Endodermal cell (in vitro differentiated cells): ENCODE data around the gene KRT10. TPM values are rescaled to one million over a fixed set of nuclear protein-coding genes. Genes with fewer than 3 reads are reported as not detected.

ENCODE experiments used
- DNase-seq: peaks from one replicate; pipeline ENCODE4 v3.0.0-alpha.2; 2017
- H3K27ac ChIP-seq: 2 replicates; pipeline ENCODE4 v1.5.1; 2013; ENCODE audit warnings: mild to moderate bottlenecking, low read depth, low read length, moderate library complexity
- H3K27me3 ChIP-seq: 2 replicates; pipeline ENCODE4 v1.6.1; 2013; ENCODE audit warnings: mild to moderate bottlenecking, low read length, moderate library complexity; ENCODE audit not compliant: insufficient read depth, control insufficient read depth, poor library complexity, severe bottlenecking
- H3K36me3 ChIP-seq: 2 replicates; pipeline ENCODE4 v1.7.0; 2013; ENCODE audit warnings: mild to moderate bottlenecking, low read length, moderate library complexity; ENCODE audit not compliant: control insufficient read depth, insufficient read depth
- H3K4me1 ChIP-seq: one replicate; pipeline ENCODE4 v1.7.0; 2013; ENCODE audit warnings: low read length; ENCODE audit not compliant: control insufficient read depth, insufficient read depth
- H3K4me3 ChIP-seq: 2 replicates; pipeline ENCODE4 v1.5.1; 2013; ENCODE audit warnings: mild to moderate bottlenecking, low read length, moderate library complexity
- H3K9ac ChIP-seq: 2 replicates; pipeline ENCODE4 v1.6.1; 2013; ENCODE audit warnings: mild to moderate bottlenecking, low read length, moderate library complexity; ENCODE audit not compliant: poor library complexity, severe bottlenecking; ENCODE audit errors: extremely low read depth
- H3K9me3 ChIP-seq: 2 replicates; pipeline ENCODE4 v1.6.1; 2013; ENCODE audit warnings: mild to moderate bottlenecking, low read length, moderate library complexity; ENCODE audit not compliant: control insufficient read depth
- H3K27ac Mint-ChIP-seq: 2 replicates; pipeline ENCODE4 v1.8.0; 2020; ENCODE audit warnings: mixed read lengths
- H3K27me3 Mint-ChIP-seq: 2 replicates; pipeline ENCODE4 v1.8.0; 2021; ENCODE audit warnings: mild to moderate bottlenecking, mixed read lengths; ENCODE audit not compliant: insufficient read depth
- H3K36me3 Mint-ChIP-seq: 2 replicates; pipeline ENCODE4 v1.8.0; 2020; ENCODE audit warnings: low read depth, mixed read lengths
- H3K4me1 Mint-ChIP-seq: 2 replicates; pipeline ENCODE4 v1.8.0; 2020; ENCODE audit warnings: mixed read lengths
- H3K4me3 Mint-ChIP-seq: 2 replicates; pipeline ENCODE4 v1.8.0; 2020; ENCODE audit warnings: mild to moderate bottlenecking, moderate library complexity, mixed read lengths
- H3K9me3 Mint-ChIP-seq: 2 replicates; pipeline ENCODE4 v1.8.0; 2020; ENCODE audit warnings: mild to moderate bottlenecking, mixed read lengths
- WGBS, 2 experiments: methylation state at CpG; one replicate each; pipeline versions ENCODE4 v1.1.5 to v1.1.7; 2013; ENCODE audit warnings: missing lambda C conversion rate in 2 of 2, mixed read lengths in 1 of 2; ENCODE audit not compliant: insufficient coverage in 1 of 2, insufficient read length in 1 of 2; 5-methylcytosine and 5-hydroxymethylcytosine counted together
- total RNA-seq, 2 donors: library from RNA; stranded (reverse); fragmentation: NEBNext Ultra II Directional in 1 of 2; extraction: Animal tissue kit (Norgen Biotek cat#: 25700) in 1 of 2; gene quantifications; 2 replicates in 1 of 2; 3 replicates in 1 of 2; pipeline ENCODE4 v1.2.1, GENCODE V29; 2021
- TF ChIP-seq, protein P1 (sequence below): fragments of 200-600 bp; sonication (generic); conservative IDR thresholded peaks from 2 replicates; pipeline ENCODE4 v1.5.0; 2021; ENCODE audit warnings: antibody characterized with exemption, mild to moderate bottlenecking

The KRT10 gene
- total RNA-seq, 2 donors from 2014 or later = 22.3 to 46.8 TPM

GRCh38 chr17:40775945-40776344, 46.5 kb downstream of the KRT10 start:
- Histone ChIP-seq H3K4me1 (no peaks in the 10 kb centered on the region), H3K27ac (no peak overlapping the region), H3K4me3 (no peak overlapping the region), H3K9me3 (no peaks in the 10 kb centered on the region), H3K9ac (no peak overlapping the region), H3K36me3 (no peaks in the 10 kb centered on the region), H3K27me3 (peaks cover 8% of the 10 kb centered on the region)
- Mint-ChIP-seq H3K36me3 (no peaks in the 10 kb centered on the region), H3K27ac (no peak overlapping the region), H3K27me3 (peaks cover 40% of the 10 kb centered on the region), H3K9me3 (peaks cover 4% of the 10 kb centered on the region), H3K4me1 (no peaks in the 10 kb centered on the region), H3K4me3 (no peak overlapping the region)
- TF ChIP-seq, protein P1, sequence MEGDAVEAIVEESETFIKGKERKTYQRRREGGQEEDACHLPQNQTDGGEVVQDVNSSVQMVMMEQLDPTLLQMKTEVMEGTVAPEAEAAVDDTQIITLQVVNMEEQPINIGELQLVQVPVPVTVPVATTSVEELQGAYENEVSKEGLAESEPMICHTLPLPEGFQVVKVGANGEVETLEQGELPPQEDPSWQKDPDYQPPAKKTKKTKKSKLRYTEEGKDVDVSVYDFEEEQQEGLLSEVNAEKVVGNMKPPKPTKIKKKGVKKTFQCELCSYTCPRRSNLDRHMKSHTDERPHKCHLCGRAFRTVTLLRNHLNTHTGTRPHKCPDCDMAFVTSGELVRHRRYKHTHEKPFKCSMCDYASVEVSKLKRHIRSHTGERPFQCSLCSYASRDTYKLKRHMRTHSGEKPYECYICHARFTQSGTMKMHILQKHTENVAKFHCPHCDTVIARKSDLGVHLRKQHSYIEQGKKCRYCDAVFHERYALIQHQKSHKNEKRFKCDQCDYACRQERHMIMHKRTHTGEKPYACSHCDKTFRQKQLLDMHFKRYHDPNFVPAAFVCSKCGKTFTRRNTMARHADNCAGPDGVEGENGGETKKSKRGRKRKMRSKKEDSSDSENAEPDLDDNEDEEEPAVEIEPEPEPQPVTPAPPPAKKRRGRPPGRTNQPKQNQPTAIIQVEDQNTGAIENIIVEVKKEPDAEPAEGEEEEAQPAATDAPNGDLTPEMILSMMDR = no peak
- DNase-seq = no peak
- 96 to 99% methylated on average over 4 of the region's 4 CpGs for WGBS, 2 experiments

GRCh38 chr17:40772101-40772500, 50.3 kb downstream of the KRT10 start, which contains the start of gene KRT26:
Gene KRT26 (minus strand): TSS chr17:40772201. CDS start chr17:40772113, 88 bp downstream.
- Mint-ChIP-seq H3K27me3 (peaks cover 14% of the 10 kb centered on the region), H3K9me3 (no peaks in the 10 kb centered on the region), H3K36me3 (no peaks in the 10 kb centered on the region), H3K4me3 (no peak within 1 kb of the TSS), H3K27ac (no peak within 1 kb of the TSS), H3K4me1 (peaks cover 4% of the 10 kb centered on the region)
- H3K27me3 ChIP-seq = no peaks in the 10 kb centered on the region
- H3K4me1 ChIP-seq = no peaks in the 10 kb centered on the region
- TF ChIP-seq, protein P1 = no peak
- WGBS, 2 experiments = 89% methylated on average over 3 of the region's 3 CpGs; no CpG with 5 or more reads in 1 of the 2 experiments
- H3K36me3 ChIP-seq = no peaks in the 10 kb centered on the region
- no peak within 1 kb of the TSS for H3K4me3 ChIP-seq
- H3K9ac ChIP-seq = no peak within 1 kb of the TSS
- H3K9me3 ChIP-seq = no peaks in the 10 kb centered on the region
- DNase-seq = no peak
- H3K27ac ChIP-seq = no peak within 1 kb of the TSS

Other genes starting within 250 kb of the KRT10 start
- 100 to 1,000 TPM; 156 to 191 TPM for gene SMARCE1, start 174.8 kb downstream of the KRT10 start, total RNA-seq
- 1 to 10 TPM; 1.4 to 2.3 TPM for gene KRT222, start 157.4 kb downstream of the KRT10 start, total RNA-seq
- not detected for gene KRT24, start 118.9 kb downstream of the KRT10 start, total RNA-seq
- not detected for gene KRT25, start 67.3 kb downstream of the KRT10 start, total RNA-seq
- gene KRT26, start 50.4 kb downstream of the KRT10 start, total RNA-seq = not detected
- not detected for gene KRT27, start 40.1 kb downstream of the KRT10 start, total RNA-seq
- not detected for gene KRT28, start 22.7 kb downstream of the KRT10 start, total RNA-seq
- gene KRT12, start 44.6 kb upstream of the KRT10 start, total RNA-seq = not detected
- gene KRT20, start 62.6 kb upstream of the KRT10 start, total RNA-seq = not detected
- gene KRT23, start 115.0 kb upstream of the KRT10 start, total RNA-seq = not detected
- not detected for gene KRT39, start 144.3 kb upstream of the KRT10 start, total RNA-seq
- not detected for gene KRT40, start 161.7 kb upstream of the KRT10 start, total RNA-seq
- not detected for gene KRTAP3-3, start 171.6 kb upstream of the KRT10 start, total RNA-seq
- not detected for gene KRTAP3-2, start 177.3 kb upstream of the KRT10 start, total RNA-seq
- gene KRTAP3-1, start 186.5 kb upstream of the KRT10 start, total RNA-seq = not detected
- gene KRTAP1-5, start 204.6 kb upstream of the KRT10 start, total RNA-seq = not detected
- gene KRTAP1-4, start 207.6 kb upstream of the KRT10 start, total RNA-seq = not detected
- gene KRTAP1-3, start 212.3 kb upstream of the KRT10 start, total RNA-seq = not detected
- not detected for gene KRTAP1-1, start 218.8 kb upstream of the KRT10 start, total RNA-seq
- not detected for gene KRTAP2-1, start 224.7 kb upstream of the KRT10 start, total RNA-seq
- not detected for gene KRTAP2-2, start 232.6 kb upstream of the KRT10 start, total RNA-seq
- gene KRTAP2-3, start 237.5 kb upstream of the KRT10 start, total RNA-seq = not detected
- gene KRTAP2-4, start 243.3 kb upstream of the KRT10 start, total RNA-seq = not detected